ENCODE data around the gene KCNQ5. TPM values are rescaled to one million over a fixed set of nuclear protein-coding genes. Genes with fewer than 3 reads are reported as not detected.
"Not testable (repeated sequence)": the region's sequence is repeated elsewhere in the genome, so short reads cannot be mapped to it uniquely, and the experiment has no call there.

The KCNQ5 gene
- total RNA-seq: 1.2 and 1.5 TPM in 2 replicates
- long read RNA-seq, partial matches to known transcripts: 0 of 1 reads
- long read RNA-seq, other reads (novel, unspliced or antisense): 1 of 1 reads

- peaks cover 2% of the 10 kb centered on the region for H3K36me3 Mint-ChIP-seq (ENCODE audit: low read depth)
- no peaks in the 10 kb centered on the region for H3K9me3 Mint-ChIP-seq
- TF ChIP-seq, protein P1, sequence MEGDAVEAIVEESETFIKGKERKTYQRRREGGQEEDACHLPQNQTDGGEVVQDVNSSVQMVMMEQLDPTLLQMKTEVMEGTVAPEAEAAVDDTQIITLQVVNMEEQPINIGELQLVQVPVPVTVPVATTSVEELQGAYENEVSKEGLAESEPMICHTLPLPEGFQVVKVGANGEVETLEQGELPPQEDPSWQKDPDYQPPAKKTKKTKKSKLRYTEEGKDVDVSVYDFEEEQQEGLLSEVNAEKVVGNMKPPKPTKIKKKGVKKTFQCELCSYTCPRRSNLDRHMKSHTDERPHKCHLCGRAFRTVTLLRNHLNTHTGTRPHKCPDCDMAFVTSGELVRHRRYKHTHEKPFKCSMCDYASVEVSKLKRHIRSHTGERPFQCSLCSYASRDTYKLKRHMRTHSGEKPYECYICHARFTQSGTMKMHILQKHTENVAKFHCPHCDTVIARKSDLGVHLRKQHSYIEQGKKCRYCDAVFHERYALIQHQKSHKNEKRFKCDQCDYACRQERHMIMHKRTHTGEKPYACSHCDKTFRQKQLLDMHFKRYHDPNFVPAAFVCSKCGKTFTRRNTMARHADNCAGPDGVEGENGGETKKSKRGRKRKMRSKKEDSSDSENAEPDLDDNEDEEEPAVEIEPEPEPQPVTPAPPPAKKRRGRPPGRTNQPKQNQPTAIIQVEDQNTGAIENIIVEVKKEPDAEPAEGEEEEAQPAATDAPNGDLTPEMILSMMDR (conservative IDR thresholded peaks at IDR 0.05): no peak
- peaks cover 78% of the 10 kb centered on the region for H3K27me3 Mint-ChIP-seq (ENCODE audit: low read depth)
- no peak within 1 kb of the TSS for H3K27ac Mint-ChIP-seq (ENCODE audit: unreplicated experiment)
- peak within 1 kb of the TSS; percentile 91 for H3K4me3 Mint-ChIP-seq
- H3K4me1 Mint-ChIP-seq: peaks cover 24% of the 10 kb centered on the region
- DNase-seq (ENCODE audit: low read depth, low spot score): peak; percentile 3
Observed at GRCh38 chr6:72621291-72622093, at the start of gene KCNQ5. Gene KCNQ5 (plus strand): TSS chr6:72622064.

DNA sequence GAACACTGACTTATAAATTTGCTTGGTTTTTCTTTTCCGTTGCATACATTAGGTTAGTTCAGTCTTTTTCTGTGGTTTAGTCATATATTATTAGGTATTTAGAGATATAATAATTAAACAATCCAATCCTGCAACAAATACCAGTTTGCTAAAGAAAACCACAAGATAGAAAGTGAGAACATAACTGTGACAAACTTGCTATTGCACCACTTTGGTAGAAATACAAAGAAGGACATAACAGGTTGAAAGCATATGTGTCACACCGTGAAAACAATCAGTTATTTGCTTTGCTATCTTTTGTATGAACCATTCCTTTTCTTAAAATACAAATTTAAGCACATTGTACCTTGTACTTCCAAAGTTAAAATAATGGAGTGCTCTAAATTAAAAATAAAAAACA is 42.0 kb upstream of the KCNQ5 start:
- H3K27ac Mint-ChIP-seq (ENCODE audit: unreplicated experiment): no peak overlapping the region
- no peaks in the 10 kb centered on the region for H3K36me3 Mint-ChIP-seq (ENCODE audit: low read depth)
- TF ChIP-seq, protein P1 (conservative IDR thresholded peaks at IDR 0.05): no peak
- peaks cover 3% of the 10 kb centered on the region for H3K27me3 Mint-ChIP-seq (ENCODE audit: low read depth)
- no peaks in the 10 kb centered on the region for H3K9me3 Mint-ChIP-seq
- no peak for DNase-seq (ENCODE audit: low read depth, low spot score)
- no peak overlapping the region for H3K4me3 Mint-ChIP-seq
- H3K4me1 Mint-ChIP-seq: no peaks in the 10 kb centered on the region

- Mint-ChIP-seq H3K4me3 (no peak overlapping the region), H3K4me1 (no peaks in the 10 kb centered on the region), H3K9me3 (no peaks in the 10 kb centered on the region), H3K27me3 (ENCODE audit: low read depth) (peaks cover 3% of the 10 kb centered on the region), H3K27ac (ENCODE audit: unreplicated experiment) (no peak overlapping the region), H3K36me3 (ENCODE audit: low read depth) (no peaks in the 10 kb centered on the region)
- TF ChIP-seq, protein P1 (conservative IDR thresholded peaks at IDR 0.05): peak; percentile 55
- DNase-seq (ENCODE audit: low read depth, low spot score): no peak
Observed at GRCh38 chr6:72580281-72580940, 41.5 kb upstream of the KCNQ5 start.

DNA sequence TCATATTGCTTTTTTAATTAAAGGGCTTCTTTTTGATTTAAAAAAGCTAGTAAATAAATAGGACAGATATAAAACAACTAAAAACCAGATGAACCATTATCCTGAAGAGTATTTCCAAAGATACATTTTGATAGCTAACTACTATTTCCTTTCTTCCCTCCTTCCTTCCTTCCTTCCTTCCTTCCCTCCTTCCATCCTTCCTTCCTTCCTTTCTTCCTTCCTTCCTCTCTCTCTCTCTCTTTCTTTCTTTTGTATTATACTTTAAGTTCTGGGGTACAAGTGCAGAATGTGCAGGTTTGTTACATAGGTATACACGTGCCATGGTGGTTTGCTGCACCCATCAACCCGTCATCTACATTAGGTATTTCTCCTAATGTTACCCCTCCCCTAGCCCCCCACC is 40.9 kb upstream of the KCNQ5 start:
- not testable (repeated sequence) for H3K4me3 Mint-ChIP-seq; H3K9me3 Mint-ChIP-seq; H3K27me3 Mint-ChIP-seq (ENCODE audit: low read depth); H3K27ac Mint-ChIP-seq (ENCODE audit: unreplicated experiment); DNase-seq (ENCODE audit: low read depth, low spot score); H3K4me1 Mint-ChIP-seq; H3K36me3 Mint-ChIP-seq (ENCODE audit: low read depth)

DNA sequence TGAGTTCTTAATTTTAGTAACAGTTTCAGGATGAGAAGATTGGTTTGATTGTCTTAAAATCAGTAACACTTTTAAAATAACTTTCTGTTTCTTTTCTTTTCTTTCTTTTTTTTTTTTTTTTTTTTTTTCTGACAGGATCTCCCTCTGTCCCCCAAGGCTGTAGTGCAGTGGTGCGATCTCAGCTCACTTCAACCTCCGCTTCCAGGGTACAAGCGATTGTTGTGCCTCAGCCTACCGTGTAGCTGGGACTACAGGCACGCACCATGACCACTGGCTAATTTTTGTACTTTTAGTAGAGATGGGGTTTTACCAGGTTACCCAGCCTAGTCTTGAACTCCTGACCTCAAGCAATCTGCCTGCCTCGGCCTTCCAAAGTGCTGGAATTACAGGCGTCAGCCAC is 33.7 kb upstream of the KCNQ5 start:
- Mint-ChIP-seq H3K27ac (ENCODE audit: unreplicated experiment) (no peak overlapping the region), H3K36me3 (ENCODE audit: low read depth) (no peaks in the 10 kb centered on the region), H3K4me1 (no peaks in the 10 kb centered on the region), H3K27me3 (ENCODE audit: low read depth) (peaks cover 1% of the 10 kb centered on the region), H3K9me3 (no peaks in the 10 kb centered on the region), H3K4me3 (no peak overlapping the region)
- TF ChIP-seq, protein P1 (conservative IDR thresholded peaks at IDR 0.05): no peak
- no peak for DNase-seq (ENCODE audit: low read depth, low spot score)

GRCh38 chr6:72589096-72589495 is 32.8 kb upstream of the KCNQ5 start:
- no peak for DNase-seq (ENCODE audit: low read depth, low spot score)
- Mint-ChIP-seq H3K27me3 (ENCODE audit: low read depth) (no peaks in the 10 kb centered on the region), H3K4me3 (no peak overlapping the region)

More at GRCh38 chr6:72589096-72589495, 32.8 kb upstream of the KCNQ5 start:
- TF ChIP-seq, protein P1 (conservative IDR thresholded peaks at IDR 0.05): no peak
- H3K9me3 Mint-ChIP-seq: no peaks in the 10 kb centered on the region
- no peaks in the 10 kb centered on the region for H3K36me3 Mint-ChIP-seq (ENCODE audit: low read depth)
- H3K27ac Mint-ChIP-seq (ENCODE audit: unreplicated experiment): no peak overlapping the region
- no peaks in the 10 kb centered on the region for H3K4me1 Mint-ChIP-seq
